Measurements from ENCODE around the gene PROKR2. TPM values are rescaled to one million over a fixed set of nuclear protein-coding genes. Genes with fewer than 3 reads are reported as not detected.
A peak's percentile ranks its signal among the peaks of the same experiment; 100 is the strongest.

The PROKR2 gene
- total and polyA plus RNA-seq, 2 of the 13 experiments (the other 11 are each of a cell fraction or from before 2014, with no cell fraction given) = not detected

GRCh38 chr20:5316188-5317158 is at the start of gene PROKR2 (continued):
- TF ChIP-seq ASH2L (IDR thresholded peaks at IDR 0.05; ENCODE audit: insufficient read length, low read depth, low read length) (no peak), BORCS8-MEF2B (CRISPR knock-in tag; IDR thresholded peaks at IDR 0.05) (no peak), ZBTB14 (CRISPR knock-in tag; IDR thresholded peaks at IDR 0.05) (no peak), MXD4 (CRISPR knock-in tag; IDR thresholded peaks at IDR 0.05) (no peak), BCL6 (CRISPR knock-in tag; IDR thresholded peaks at IDR 0.05) (no peak), ZFP62 (CRISPR knock-in tag; IDR thresholded peaks at IDR 0.05) (no peak), ZNF720 (CRISPR knock-in tag; IDR thresholded peaks at IDR 0.05) (no peak), SMAD9 (CRISPR knock-in tag; IDR thresholded peaks at IDR 0.05) (no peak), IRF2 (CRISPR knock-in tag; IDR thresholded peaks at IDR 0.05) (no peak), RFXAP (CRISPR knock-in tag; IDR thresholded peaks at IDR 0.05; ENCODE audit: borderline replicate concordance) (no peak), NBN (conservative IDR thresholded peaks at IDR 0.05) (no peak), HMGA1 (CRISPR knock-in tag; conservative IDR thresholded peaks at IDR 0.05) (no peak), DBP (CRISPR knock-in tag; IDR thresholded peaks at IDR 0.05; ENCODE audit: not compliant biosample characterization) (no peak), HNRNPL (IDR thresholded peaks at IDR 0.05; ENCODE audit: low read depth, low read length) (0 out of 2 replicates have a peak, but pooled peaks have one; percentile 38), GATAD1 (CRISPR knock-in tag; IDR thresholded peaks at IDR 0.05) (no peak), MED13 (CRISPR knock-in tag; IDR thresholded peaks at IDR 0.05) (no peak), RARA (CRISPR knock-in tag; IDR thresholded peaks at IDR 0.05) (no peak), SP1 (IDR thresholded peaks at IDR 0.05) (no peak), SP1 (CRISPR knock-in tag; IDR thresholded peaks at IDR 0.05) (no peak), ZNF468 (CRISPR knock-in tag; IDR thresholded peaks at IDR 0.05) (no peak), NFKB2 (CRISPR knock-in tag; IDR thresholded peaks at IDR 0.05; ENCODE audit: borderline replicate concordance) (peak; percentile 38; the same call in 1 of the 2 replicates)
- TF ChIP-seq, protein P1, sequence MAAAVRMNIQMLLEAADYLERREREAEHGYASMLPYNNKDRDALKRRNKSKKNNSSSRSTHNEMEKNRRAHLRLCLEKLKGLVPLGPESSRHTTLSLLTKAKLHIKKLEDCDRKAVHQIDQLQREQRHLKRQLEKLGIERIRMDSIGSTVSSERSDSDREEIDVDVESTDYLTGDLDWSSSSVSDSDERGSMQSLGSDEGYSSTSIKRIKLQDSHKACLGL (CRISPR knock-in tag; IDR thresholded peaks at IDR 0.05) = no peak
- TF ChIP-seq, protein P2, sequence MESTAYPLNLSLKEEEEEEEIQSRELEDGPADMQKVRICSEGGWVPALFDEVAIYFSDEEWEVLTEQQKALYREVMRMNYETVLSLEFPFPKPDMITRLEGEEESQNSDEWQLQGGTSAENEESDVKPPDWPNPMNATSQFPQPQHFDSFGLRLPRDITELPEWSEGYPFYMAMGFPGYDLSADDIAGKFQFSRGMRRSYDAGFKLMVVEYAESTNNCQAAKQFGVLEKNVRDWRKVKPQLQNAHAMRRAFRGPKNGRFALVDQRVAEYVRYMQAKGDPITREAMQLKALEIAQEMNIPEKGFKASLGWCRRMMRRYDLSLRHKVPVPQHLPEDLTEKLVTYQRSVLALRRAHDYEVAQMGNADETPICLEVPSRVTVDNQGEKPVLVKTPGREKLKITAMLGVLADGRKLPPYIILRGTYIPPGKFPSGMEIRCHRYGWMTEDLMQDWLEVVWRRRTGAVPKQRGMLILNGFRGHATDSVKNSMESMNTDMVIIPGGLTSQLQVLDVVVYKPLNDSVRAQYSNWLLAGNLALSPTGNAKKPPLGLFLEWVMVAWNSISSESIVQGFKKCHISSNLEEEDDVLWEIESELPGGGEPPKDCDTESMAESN (CRISPR knock-in tag; conservative IDR thresholded peaks at IDR 0.05) = no peak
- TF ChIP-seq, protein P3, sequence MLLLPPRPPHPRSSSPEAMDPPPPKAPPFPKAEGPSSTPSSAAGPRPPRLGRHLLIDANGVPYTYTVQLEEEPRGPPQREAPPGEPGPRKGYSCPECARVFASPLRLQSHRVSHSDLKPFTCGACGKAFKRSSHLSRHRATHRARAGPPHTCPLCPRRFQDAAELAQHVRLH (CRISPR knock-in tag; IDR thresholded peaks at IDR 0.05; ENCODE audit: borderline replicate concordance, low read depth) = no peak
- TF ChIP-seq, protein P4, sequence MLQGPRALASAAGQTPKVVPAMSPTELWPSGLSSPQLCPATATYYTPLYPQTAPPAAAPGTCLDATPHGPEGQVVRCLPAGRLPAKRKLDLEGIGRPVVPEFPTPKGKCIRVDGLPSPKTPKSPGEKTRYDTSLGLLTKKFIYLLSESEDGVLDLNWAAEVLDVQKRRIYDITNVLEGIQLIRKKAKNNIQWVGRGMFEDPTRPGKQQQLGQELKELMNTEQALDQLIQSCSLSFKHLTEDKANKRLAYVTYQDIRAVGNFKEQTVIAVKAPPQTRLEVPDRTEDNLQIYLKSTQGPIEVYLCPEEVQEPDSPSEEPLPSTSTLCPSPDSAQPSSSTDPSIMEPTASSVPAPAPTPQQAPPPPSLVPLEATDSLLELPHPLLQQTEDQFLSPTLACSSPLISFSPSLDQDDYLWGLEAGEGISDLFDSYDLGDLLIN (CRISPR knock-in tag; IDR thresholded peaks at IDR 0.05; ENCODE audit: borderline replicate concordance) = no peak
